GM18873 (cell line): ENCODE results near the gene HMG20A.

ENCODE experiments used
- ATAC-seq: cut with Tn5 transposase; IDR thresholded peaks from one replicate; pipeline ENCODE4 v1.9.1; 2021; ENCODE audit warnings: mild to moderate bottlenecking, moderate library complexity, moderate number of reproducible peaks; ENCODE audit not compliant: unreplicated experiment, low FRiP score

HMG20A gene

GRCh38 chr15:77532067-77532710, 111.5 kb downstream of the HMG20A start:
- ATAC-seq = no peak

GRCh38 chr15:77532846-77533245, 112.2 kb downstream of the HMG20A start:
- ATAC-seq = no peak

- no peak for ATAC-seq
These were observed 113.1 kb downstream of the HMG20A start for GRCh38 chr15:77533578-77534430.
